AG04450 (cell line): ENCODE results near the gene FTSJ3. TPM values are rescaled to one million over a fixed set of nuclear protein-coding genes. Genes with fewer than 3 reads are reported as not detected.
A peak's percentile ranks its signal among the peaks of the same experiment; 100 is the strongest.

ENCODE experiments used
- CTCF ChIA-PET: fragments of 300-600, 350-600 bp; formaldehyde crosslinking; extraction: SDS; loops from one replicate; lab custom pipeline; 2022; ENCODE audit warnings: antibody characterized with exemption, inconsistent platforms; lab: Charles Lee
- POLR2A ChIA-PET: fragments of 350-600 bp; formaldehyde crosslinking; extraction: SDS; loops from one replicate; lab custom pipeline; 2021; ENCODE audit warnings: antibody characterized with exemption, inconsistent platforms; lab: Yijun Ruan, JAX
- DNase-seq: peaks from one replicate; pipeline ENCODE4 v3.0.0-alpha.2; 2011; ENCODE audit warnings: low read depth, low spot score
- H3K27ac ChIP-seq: one replicate; pipeline ENCODE4 v1.5.1; 2012; ENCODE audit warnings: low read depth, low read length, control low read depth
- H3K27me3 ChIP-seq: one replicate; pipeline ENCODE4 v1.6.0; 2012; ENCODE audit warnings: low read length; ENCODE audit not compliant: control insufficient read depth, insufficient read depth
- H3K4me3 ChIP-seq: 2 replicates; pipeline ENCODE4 v1.5.1; 2011; ENCODE audit warnings: mild to moderate bottlenecking, low read depth, low read length, control low read depth
- H3K9me3 ChIP-seq: 2 replicates; pipeline ENCODE4 v1.5.1; 2012; ENCODE audit warnings: low read length; ENCODE audit not compliant: control insufficient read depth, insufficient read depth
- CTCF ChIP-seq: IDR thresholded peaks from 2 replicates; pipeline ENCODE4 v1.5.1; 2011; ENCODE audit warnings: low read depth, low read length, control low read depth, inconsistent platforms
- polyA plus RNA-seq: library from polyadenylated mRNA; depleted of rRNA; stranded (reverse); fragments of >200 nt; gene quantifications from 2 replicates; pipeline ENCODE4 v1.2.3, GENCODE V29; 2011

FTSJ3 gene
- polyA plus RNA-seq, 1 experiment: 58.4 TPM

- ChIA-PET POLR2A (no interaction called here), CTCF (interaction anchor here (2.8 kb wide), 1 partner anchor 11 kb away, joined by 14 read pairs; no protein-coding TSS in a partner anchor)
- no peak for TF ChIP-seq CTCF
- peaks cover 20% of the 10 kb centered on the region for H3K27me3 ChIP-seq
- H3K4me3 ChIP-seq: no peak overlapping the region
- H3K27ac ChIP-seq: no peak overlapping the region
- peaks cover under 1% of the 10 kb centered on the region; the same call in 1 of the 2 replicates for H3K9me3 ChIP-seq
- no peak for DNase-seq
Observed at GRCh38 chr17:63854709-63855108, 27.2 kb upstream of the FTSJ3 start.

DNA sequence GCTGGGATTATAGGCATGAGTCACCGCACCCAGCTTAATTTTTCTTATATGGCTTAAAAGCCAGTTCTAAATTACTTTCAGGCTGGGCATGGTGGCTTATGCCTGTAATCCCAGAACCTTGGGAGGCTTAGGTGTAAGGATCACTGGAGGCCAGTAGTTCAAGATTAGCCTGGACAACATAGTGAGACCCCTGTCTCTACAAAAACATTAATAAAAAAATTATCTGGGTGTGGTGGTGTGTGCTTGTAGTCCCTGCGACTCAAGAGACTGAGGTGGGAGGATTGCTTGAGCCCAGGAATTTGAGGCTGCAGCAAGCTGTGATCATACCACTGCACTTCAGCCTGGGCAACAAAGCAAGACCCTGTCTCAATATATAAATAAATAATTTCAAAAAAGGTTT is 25.8 kb upstream of the FTSJ3 start:
- no peak for DNase-seq
- POLR2A ChIA-PET: no interaction called here
- Histone ChIP-seq H3K27me3 (peaks cover 21% of the 10 kb centered on the region), H3K27ac (no peak overlapping the region), H3K4me3 (no peak overlapping the region), H3K9me3 (peaks cover 15% of the 10 kb centered on the region)
- no peak for TF ChIP-seq CTCF
- CTCF ChIA-PET: interaction anchor here (1.2 kb wide), 1 partner anchor 12 kb away, joined by 3 read pairs; no protein-coding TSS in a partner anchor

- no peak for TF ChIP-seq CTCF
- peaks cover 15% of the 10 kb centered on the region for H3K9me3 ChIP-seq
- no peak overlapping the region for H3K4me3 ChIP-seq
- CTCF ChIA-PET: interaction anchor here (0.7 kb wide), 1 partner anchor 425 kb away, joined by 7 read pairs; no protein-coding TSS in a partner anchor
- POLR2A ChIA-PET: interaction anchor here (0.7 kb wide), 2 partner anchors 75 to 571 kb away, joined by 4 to 7 read pairs; no protein-coding TSS in a partner anchor
- no peak for DNase-seq
- H3K27ac ChIP-seq: no peak overlapping the region
- H3K27me3 ChIP-seq: peaks cover 18% of the 10 kb centered on the region
Observed at GRCh38 chr17:63850401-63850800, 22.9 kb upstream of the FTSJ3 start.

DNA sequence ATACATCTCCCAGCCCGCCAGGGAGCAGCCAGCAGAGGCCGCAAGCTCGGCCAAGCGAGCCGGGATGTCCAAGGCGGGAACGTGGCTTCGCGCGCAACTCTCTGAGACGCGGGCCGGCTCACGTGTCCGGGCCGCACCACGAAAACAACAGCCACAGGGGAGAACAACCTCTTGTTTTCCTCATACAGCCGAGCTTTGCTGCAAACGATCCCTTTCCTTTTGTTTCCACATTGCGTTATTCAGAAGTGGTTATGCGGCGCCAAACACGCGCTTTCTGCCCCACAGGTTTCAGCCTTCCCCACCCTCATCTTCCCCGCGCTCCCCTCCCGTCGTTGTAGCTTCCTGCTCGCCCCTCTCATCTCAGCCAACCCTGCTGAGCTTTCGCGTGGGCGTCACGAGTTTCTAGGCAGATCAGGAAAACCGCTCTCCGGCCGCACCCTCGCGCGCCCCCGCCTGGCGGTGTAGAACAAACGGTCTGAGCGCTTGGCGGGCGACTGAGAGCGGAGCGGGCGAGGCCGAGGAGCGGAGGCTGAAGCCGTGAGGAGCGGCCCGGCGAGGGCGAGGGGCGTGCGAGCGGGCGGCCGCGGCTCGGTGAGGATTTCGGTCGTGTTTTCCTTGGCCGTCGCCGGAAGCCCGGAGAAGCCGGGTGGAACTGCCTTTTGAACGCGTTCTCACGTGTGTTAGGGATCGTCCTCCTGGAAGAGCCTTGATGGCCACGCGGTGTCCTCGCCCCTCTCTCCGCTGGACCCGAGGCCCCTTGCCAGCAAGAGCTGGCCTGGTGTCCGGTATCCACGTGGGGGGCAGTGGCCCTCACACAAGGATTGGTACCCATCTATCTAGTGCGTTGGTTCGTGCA is 21.6 kb upstream of the FTSJ3 start:
- Histone ChIP-seq H3K4me3 (peak overlapping the region; percentile 43), H3K27me3 (peaks cover 16% of the 10 kb centered on the region), H3K27ac (no peak overlapping the region), H3K9me3 (peaks cover 15% of the 10 kb centered on the region)
- ChIA-PET CTCF (interaction anchor here (0.5 to 1.0 kb wide), 8 partner anchors 11 to 296 kb away, joined by 3 to 10 read pairs (median 6); partner anchors contain the start of gene GH1), POLR2A (no interaction called here)
- TF ChIP-seq CTCF: peak; percentile 46
- DNase-seq: peak; percentile 37
